Panc1 (cell line): ENCODE data around the gene EVL. TPM values are rescaled to one million over a fixed set of nuclear protein-coding genes. Genes with fewer than 3 reads are reported as not detected.

ENCODE experiments used
- ATAC-seq: fragments of 200-7000 bp; cut with Tn5 transposase; 2 replicates; pipeline ENCODE4 v1.9.1; 2020; ENCODE audit warnings: mild to moderate bottlenecking, moderate library complexity
- BruUV-seq: library from RNA; stranded (reverse); fragments of 400-500 nt; replicated peaks from 2 replicates; lab custom pipeline; 2021; lab: Mats Ljungman, UMichigan
- CTCF ChIA-PET: fragments of 300-600 bp; sonication (Branson Sonifier 250); formaldehyde crosslinking; loops from one replicate; lab custom pipeline; 2022; ENCODE audit warnings: antibody characterized with exemption; lab: Charles Lee
- POLR2A ChIA-PET: fragments of 300-600 bp; sonication (Branson Sonifier 250); formaldehyde crosslinking; loops from one replicate; lab custom pipeline; 2022; ENCODE audit warnings: antibody characterized with exemption; lab: Charles Lee
- DNase-seq: peaks from one replicate; pipeline ENCODE4 v3.0.0-alpha.2; 2010; ENCODE audit warnings: low read depth, low spot score
- H3K27ac ChIP-seq: 2 replicates; pipeline ENCODE4 v1.5.1; 2011; ENCODE audit warnings: mild to moderate bottlenecking, low read length, inconsistent platforms
- H3K27me3 ChIP-seq: fragments of 200-500 bp; sonication (Bioruptor generic); 2 replicates; pipeline ENCODE4 v1.6.0; 2014; ENCODE audit warnings: low read length, inconsistent platforms; ENCODE audit not compliant: control insufficient read depth, insufficient read depth
- H3K36me3 ChIP-seq: fragments of 200-500 bp; sonication (Bioruptor generic); 2 replicates; pipeline ENCODE4 v1.5.1; 2014; ENCODE audit warnings: inconsistent platforms, mild to moderate bottlenecking, low read length, moderate library complexity; ENCODE audit not compliant: control insufficient read depth, insufficient read depth
- H3K4me1 ChIP-seq: 2 replicates; pipeline ENCODE4 v1.5.1; 2011; ENCODE audit warnings: inconsistent platforms, mild to moderate bottlenecking, low read length, moderate library complexity; ENCODE audit not compliant: control insufficient read depth, insufficient read depth
- H3K4me3 ChIP-seq, 2 experiments: 2 replicates each; pipeline ENCODE4 v1.5.1; 2011 to 2012; ENCODE audit warnings: low read depth in 2 of 2, low read length in 2 of 2, mild to moderate bottlenecking in 2 of 2, inconsistent platforms in 1 of 2, moderate library complexity in 1 of 2
- H3K9me3 ChIP-seq: fragments of 200-500 bp; sonication (Bioruptor generic); 2 replicates; pipeline ENCODE4 v1.5.1; 2014; ENCODE audit warnings: low read depth, mild to moderate bottlenecking, inconsistent platforms, low read length, moderate library complexity; ENCODE audit not compliant: control insufficient read depth, insufficient read depth
- POLR2AphosphoS5 ChIP-seq: IDR thresholded peaks from 2 replicates; pipeline ENCODE4 v1.6.1; 2012; ENCODE audit warnings: mild to moderate bottlenecking, low read depth, low read length, moderate library complexity
- SIN3A ChIP-seq: IDR thresholded peaks from 2 replicates; pipeline ENCODE4 v1.6.1; 2012; ENCODE audit warnings: low read depth, mild to moderate bottlenecking, low read length, moderate library complexity, borderline replicate concordance; ENCODE audit not compliant: insufficient read depth
- TCF7L2 ChIP-seq: IDR thresholded peaks from 2 replicates; pipeline ENCODE4 v1.6.1; 2011; ENCODE audit warnings: mild to moderate bottlenecking, low read depth, low read length, inconsistent platforms
- in situ Hi-C: cut with HindIII; loops from 2 replicates; pipeline ENCODE4 v1.10.0; 2016; ENCODE audit warnings: low sequenced_read_pairs, low pct_unique_long_range_greater_than_20kb
- intact Hi-C: fragments of 100-400 bp; cut with micrococcal nuclease; formaldehyde crosslinking; loops from one replicate; pipeline ENCODE4 v1.10.0; 2022; ENCODE audit not compliant: unreplicated experiment
- total RNA-seq: library from RNA; stranded (reverse); gene quantifications from one replicate; pipeline ENCODE4 v1.2.1, GENCODE V29; 2021; ENCODE audit not compliant: unreplicated experiment
- TF ChIP-seq, protein P1 (sequence below): fragments of 450-650 bp; IDR thresholded peaks from 2 replicates; pipeline ENCODE4 v1.5.1; 2017; ENCODE audit warnings: mild to moderate bottlenecking
- TF ChIP-seq, protein P2 (sequence below), 2 experiments: IDR thresholded peaks; 2 replicates each; pipeline ENCODE4 v1.6.1; 2011 to 2012; ENCODE audit warnings: low read depth in 2 of 2, control low read depth in 1 of 2, low read length in 1 of 2, mild to moderate bottlenecking in 1 of 2, moderate library complexity in 1 of 2; ENCODE audit not compliant: insufficient read depth in 1 of 2

EVL gene
- total RNA-seq, 1 experiment from 2014 or later, result 38.3 TPM

DNA sequence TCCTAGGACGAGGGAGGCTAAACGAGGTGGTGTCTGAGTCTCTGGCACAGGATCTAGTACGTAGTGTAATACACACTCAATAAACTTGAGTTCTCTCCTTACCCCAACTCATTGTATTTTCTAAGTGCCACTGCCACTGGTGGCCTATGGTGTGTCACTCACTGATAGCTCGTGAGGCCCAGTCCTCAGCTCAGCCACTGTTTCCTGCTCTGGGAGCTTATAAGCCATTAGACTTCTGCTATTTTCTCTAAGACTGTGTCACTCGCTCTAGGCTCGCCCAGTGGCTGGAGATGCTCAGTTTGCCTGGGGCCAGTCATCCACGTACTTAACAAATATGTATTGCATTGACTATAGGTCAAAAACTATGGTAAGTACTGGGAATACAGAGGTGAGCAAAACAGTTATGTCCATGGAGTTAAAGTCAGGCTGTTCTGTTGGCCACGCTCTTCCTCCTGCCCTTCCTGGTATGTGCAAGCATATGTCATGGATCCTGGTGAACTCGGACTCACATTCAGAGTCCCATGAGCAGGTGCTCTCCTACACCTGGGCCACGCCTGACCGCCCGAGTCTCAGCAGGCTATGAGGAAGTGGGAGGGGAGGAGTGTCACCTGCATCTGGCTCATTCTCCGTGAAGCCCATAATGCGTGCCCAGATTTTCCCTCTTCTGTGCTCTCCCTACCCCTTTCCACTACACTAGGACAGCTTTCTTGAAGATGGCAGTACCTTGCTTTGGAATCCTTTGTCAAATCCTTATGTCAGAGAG, 52.6 kb downstream of the EVL start:
- ATAC-seq, result no peak
- CTCF ChIA-PET, result no interaction called here
- H3K27me3 ChIP-seq, result no peaks in the 10 kb centered on the region
- H3K9me3 ChIP-seq, result no peaks in the 10 kb centered on the region
- no peak overlapping the region for H3K4me3 ChIP-seq
- no TSS peak for BruUV-seq
- POLR2A ChIA-PET, result no interaction called here
- H3K36me3 ChIP-seq, result no peaks in the 10 kb centered on the region
- intact Hi-C loops (no loop called here), in situ Hi-C loops (no loop called here)
- no peak overlapping the region for H3K27ac ChIP-seq
- no peak for DNase-seq
- H3K4me1 ChIP-seq, result no peaks in the 10 kb centered on the region
- TF ChIP-seq POLR2AphosphoS5 (no peak), TCF7L2 (no peak), SIN3A (no peak)
- TF ChIP-seq, protein P1, sequence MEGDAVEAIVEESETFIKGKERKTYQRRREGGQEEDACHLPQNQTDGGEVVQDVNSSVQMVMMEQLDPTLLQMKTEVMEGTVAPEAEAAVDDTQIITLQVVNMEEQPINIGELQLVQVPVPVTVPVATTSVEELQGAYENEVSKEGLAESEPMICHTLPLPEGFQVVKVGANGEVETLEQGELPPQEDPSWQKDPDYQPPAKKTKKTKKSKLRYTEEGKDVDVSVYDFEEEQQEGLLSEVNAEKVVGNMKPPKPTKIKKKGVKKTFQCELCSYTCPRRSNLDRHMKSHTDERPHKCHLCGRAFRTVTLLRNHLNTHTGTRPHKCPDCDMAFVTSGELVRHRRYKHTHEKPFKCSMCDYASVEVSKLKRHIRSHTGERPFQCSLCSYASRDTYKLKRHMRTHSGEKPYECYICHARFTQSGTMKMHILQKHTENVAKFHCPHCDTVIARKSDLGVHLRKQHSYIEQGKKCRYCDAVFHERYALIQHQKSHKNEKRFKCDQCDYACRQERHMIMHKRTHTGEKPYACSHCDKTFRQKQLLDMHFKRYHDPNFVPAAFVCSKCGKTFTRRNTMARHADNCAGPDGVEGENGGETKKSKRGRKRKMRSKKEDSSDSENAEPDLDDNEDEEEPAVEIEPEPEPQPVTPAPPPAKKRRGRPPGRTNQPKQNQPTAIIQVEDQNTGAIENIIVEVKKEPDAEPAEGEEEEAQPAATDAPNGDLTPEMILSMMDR, result no peak
- TF ChIP-seq, protein P2, sequence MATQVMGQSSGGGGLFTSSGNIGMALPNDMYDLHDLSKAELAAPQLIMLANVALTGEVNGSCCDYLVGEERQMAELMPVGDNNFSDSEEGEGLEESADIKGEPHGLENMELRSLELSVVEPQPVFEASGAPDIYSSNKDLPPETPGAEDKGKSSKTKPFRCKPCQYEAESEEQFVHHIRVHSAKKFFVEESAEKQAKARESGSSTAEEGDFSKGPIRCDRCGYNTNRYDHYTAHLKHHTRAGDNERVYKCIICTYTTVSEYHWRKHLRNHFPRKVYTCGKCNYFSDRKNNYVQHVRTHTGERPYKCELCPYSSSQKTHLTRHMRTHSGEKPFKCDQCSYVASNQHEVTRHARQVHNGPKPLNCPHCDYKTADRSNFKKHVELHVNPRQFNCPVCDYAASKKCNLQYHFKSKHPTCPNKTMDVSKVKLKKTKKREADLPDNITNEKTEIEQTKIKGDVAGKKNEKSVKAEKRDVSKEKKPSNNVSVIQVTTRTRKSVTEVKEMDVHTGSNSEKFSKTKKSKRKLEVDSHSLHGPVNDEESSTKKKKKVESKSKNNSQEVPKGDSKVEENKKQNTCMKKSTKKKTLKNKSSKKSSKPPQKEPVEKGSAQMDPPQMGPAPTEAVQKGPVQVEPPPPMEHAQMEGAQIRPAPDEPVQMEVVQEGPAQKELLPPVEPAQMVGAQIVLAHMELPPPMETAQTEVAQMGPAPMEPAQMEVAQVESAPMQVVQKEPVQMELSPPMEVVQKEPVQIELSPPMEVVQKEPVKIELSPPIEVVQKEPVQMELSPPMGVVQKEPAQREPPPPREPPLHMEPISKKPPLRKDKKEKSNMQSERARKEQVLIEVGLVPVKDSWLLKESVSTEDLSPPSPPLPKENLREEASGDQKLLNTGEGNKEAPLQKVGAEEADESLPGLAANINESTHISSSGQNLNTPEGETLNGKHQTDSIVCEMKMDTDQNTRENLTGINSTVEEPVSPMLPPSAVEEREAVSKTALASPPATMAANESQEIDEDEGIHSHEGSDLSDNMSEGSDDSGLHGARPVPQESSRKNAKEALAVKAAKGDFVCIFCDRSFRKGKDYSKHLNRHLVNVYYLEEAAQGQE (IDR thresholded peaks at IDR 0.05; ENCODE audit: insufficient read depth in 1 of 2, low read depth in 2 of 2, low read length in 1 of 2), result no peak

DNA sequence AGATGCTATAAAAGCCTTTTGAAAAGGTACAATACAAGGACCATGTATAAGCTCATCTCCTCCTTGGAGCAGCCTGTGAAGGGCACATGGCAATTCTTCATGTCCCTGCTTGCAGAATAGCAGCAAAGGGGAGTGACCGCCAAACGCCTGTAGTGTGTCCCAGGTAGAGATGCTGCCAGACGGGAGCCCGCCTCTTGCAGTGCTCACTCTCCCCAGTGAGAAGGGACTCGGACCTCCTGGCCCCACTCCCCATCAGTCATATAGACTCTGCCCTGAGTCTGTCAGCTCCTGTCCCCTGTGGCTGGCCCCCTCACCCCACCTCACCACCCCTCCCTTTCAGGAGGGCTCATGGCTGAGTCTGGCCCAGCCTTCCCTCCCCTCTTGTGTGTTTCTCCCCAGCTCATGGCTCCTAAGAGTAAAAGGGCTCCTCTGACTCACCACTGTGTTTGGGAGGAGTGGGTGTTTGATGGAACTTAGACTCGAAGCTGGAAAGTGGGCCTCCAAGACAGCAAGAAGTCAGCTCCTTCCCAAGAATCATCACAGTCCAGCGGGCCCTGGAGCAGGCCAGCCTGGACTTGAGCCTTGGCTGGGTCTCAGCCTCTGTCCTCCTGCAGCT, 53.3 kb downstream of the EVL start:
- no peak overlapping the region for H3K4me3 ChIP-seq
- TF ChIP-seq POLR2AphosphoS5 (no peak), SIN3A (no peak), TCF7L2 (no peak)
- TF ChIP-seq, protein P2 (IDR thresholded peaks at IDR 0.05; ENCODE audit: insufficient read depth in 1 of 2, low read depth in 2 of 2, low read length in 1 of 2), result no peak
- TF ChIP-seq, protein P1, result no peak
- no peaks in the 10 kb centered on the region for H3K4me1 ChIP-seq
- no peak overlapping the region for H3K27ac ChIP-seq
- DNase-seq (no peak), ATAC-seq (no peak)
- ChIA-PET CTCF (no interaction called here), POLR2A (no interaction called here)
- intact Hi-C loops (no loop called here), in situ Hi-C loops (no loop called here)
- no peaks in the 10 kb centered on the region for H3K27me3 ChIP-seq
- H3K36me3 ChIP-seq, result no peaks in the 10 kb centered on the region
- no TSS peak for BruUV-seq
- H3K9me3 ChIP-seq, result no peaks in the 10 kb centered on the region
